H1 (cell line): ENCODE results near the gene CNIH1. TPM values are rescaled to one million over a fixed set of nuclear protein-coding genes. Genes with fewer than 3 reads are reported as not detected.
"Not testable (repeated sequence)": the region's sequence is repeated elsewhere in the genome, so short reads cannot be mapped to it uniquely, and the experiment has no call there.

ENCODE experiments used
- CTCF ChIA-PET: fragments of 300-600 bp; sonication (Branson Sonifier 250); formaldehyde crosslinking; loops from one replicate; lab custom pipeline; 2021; ENCODE audit not compliant: partially characterized antibody; lab: Charles Lee
- POLR2A ChIA-PET: fragments of 300-600 bp; sonication (Branson Sonifier 250); formaldehyde crosslinking; loops from one replicate; lab custom pipeline; 2021; ENCODE audit warnings: inconsistent platforms; ENCODE audit not compliant: partially characterized antibody; lab: Charles Lee
- DNase-seq, 2 experiments: peaks; one replicate each; pipeline versions ENCODE4 v3.0.0 to v3.0.0-alpha.2; 2010 to 2022; ENCODE audit warnings: low spot score in 2 of 2, low read depth in 1 of 2, mixed read lengths in 1 of 2
- FAIRE-seq: peaks from 2 replicates; lab custom pipeline; 2011; peaks lifted over from hg19 to GRCh38; lab: Jason Lieb, UNC
- H2AFZ ChIP-seq: 2 replicates; pipeline ENCODE4 v1.8.1; 2012; ENCODE audit warnings: low read length, inconsistent platforms
- H2AK5ac ChIP-seq: 2 replicates; pipeline ENCODE4 v1.6.1; 2013; ENCODE audit warnings: low read depth, low read length
- H2BK120ac ChIP-seq: replicated peaks from 2 replicates; pipeline ENCODE3; 2013; ENCODE audit warnings: low read depth, low read length, inconsistent platforms
- H2BK12ac ChIP-seq: 2 replicates; pipeline ENCODE4 v1.6.1; 2013; ENCODE audit warnings: low read depth, low read length
- H2BK15ac ChIP-seq: 2 replicates; pipeline ENCODE4 v1.6.1; 2013; ENCODE audit warnings: low read length
- H2BK20ac ChIP-seq: 2 replicates; pipeline ENCODE4 v1.6.1; 2013; ENCODE audit warnings: low read length
- H2BK5ac ChIP-seq: 2 replicates; pipeline ENCODE4 v1.6.1; 2013; ENCODE audit warnings: low read depth, low read length
- H3K14ac ChIP-seq: 2 replicates; pipeline ENCODE4 v1.6.1; 2013; ENCODE audit warnings: inconsistent platforms; ENCODE audit not compliant: insufficient read length
- H3K18ac ChIP-seq: 2 replicates; pipeline ENCODE4 v1.6.1; 2013; ENCODE audit warnings: low read length; ENCODE audit errors: extremely low read depth
- H3K23ac ChIP-seq: 2 replicates; pipeline ENCODE4 v1.6.1; 2013; ENCODE audit warnings: inconsistent platforms; ENCODE audit not compliant: insufficient read length
- H3K23me2 ChIP-seq: 2 replicates; pipeline ENCODE4 v1.6.1; 2013; ENCODE audit warnings: low read depth, low read length
- H3K27ac ChIP-seq: 2 replicates; pipeline ENCODE4 v1.6.1; 2011; ENCODE audit warnings: low read depth, low read length, inconsistent platforms
- H3K27me3 ChIP-seq, 4 experiments: replicated peaks in 1 of 4; 1 replicate in 1 of 4; 2 replicates in 3 of 4; pipeline versions ENCODE4 v1.6.1 to v1.8.1; 2011 to 2013; ENCODE audit warnings: low read length in 3 of 4, mild to moderate bottlenecking in 3 of 4, inconsistent platforms in 2 of 4, mixed read lengths in 2 of 4, moderate library complexity in 1 of 4; ENCODE audit not compliant: control insufficient read depth in 3 of 4, insufficient read depth in 3 of 4; ENCODE audit errors: extremely low read depth in 1 of 4
- H3K36me3 ChIP-seq, 4 experiments: 2 replicates each; pipeline versions ENCODE4 v1.6.1 to v1.8.1; 2011 to 2013; ENCODE audit warnings: mild to moderate bottlenecking in 4 of 4, low read length in 3 of 4, moderate library complexity in 2 of 4, control low read depth in 1 of 4, inconsistent platforms in 1 of 4; ENCODE audit not compliant: insufficient read depth in 4 of 4, control insufficient read depth in 2 of 4
- H3K4ac ChIP-seq: replicated peaks from 2 replicates; pipeline ENCODE3; 2013; ENCODE audit warnings: low read length, low read depth, mixed read lengths, inconsistent platforms; ENCODE audit not compliant: insufficient read length
- H3K4me1 ChIP-seq, 4 experiments: replicated peaks in 1 of 4; 1 replicate in 1 of 4; 2 replicates in 3 of 4; pipeline versions ENCODE4 v1.6.1 to v1.8.1; 2011 to 2013; ENCODE audit warnings: low read length in 3 of 4, inconsistent platforms in 2 of 4, mixed read lengths in 1 of 4; ENCODE audit not compliant: insufficient read depth in 4 of 4, control insufficient read depth in 3 of 4
- H3K4me2 ChIP-seq, 2 experiments: 2 replicates each; pipeline versions ENCODE4 v1.6.1 to v1.8.1; 2011 to 2013; ENCODE audit warnings: low read depth in 2 of 2, low read length in 2 of 2, control low read depth in 1 of 2, inconsistent platforms in 1 of 2, mild to moderate bottlenecking in 1 of 2; ENCODE audit not compliant: insufficient read depth in 1 of 2
- H3K4me3 ChIP-seq, 4 experiments: fragments of 200-600, 300-600 bp in 1 of 4; sonication (generic), shearing (Covaris generic), sonication (Bioruptor Twin) in 1 of 4; 2 replicates each; pipeline versions ENCODE4 v1.5.1 to v1.8.1; 2011 to 2016; ENCODE audit warnings: low read length in 4 of 4, low read depth in 3 of 4, control low read depth in 2 of 4, inconsistent platforms in 2 of 4, mild to moderate bottlenecking in 2 of 4, mixed read lengths in 1 of 4, moderate library complexity in 1 of 4; ENCODE audit not compliant: insufficient read depth in 2 of 4; ENCODE audit errors: extremely low read depth in 1 of 4
- H3K56ac ChIP-seq: replicated peaks from 2 replicates; pipeline ENCODE3; 2013; ENCODE audit warnings: low read depth, mild to moderate bottlenecking, mixed read lengths, low read length, inconsistent platforms; ENCODE audit not compliant: insufficient read length
- H3K79me1 ChIP-seq: 2 replicates; pipeline ENCODE4 v1.6.1; 2013; ENCODE audit warnings: low read depth, low read length, control low read depth
- H3K79me2 ChIP-seq, 2 experiments: 2 replicates each; pipeline versions ENCODE4 v1.6.1 to v1.8.1; 2012 to 2013; ENCODE audit warnings: low read length in 2 of 2, mild to moderate bottlenecking in 2 of 2, inconsistent platforms in 1 of 2; ENCODE audit not compliant: insufficient read depth in 2 of 2, control insufficient read depth in 1 of 2
- H3K9ac ChIP-seq, 4 experiments: replicated peaks in 1 of 4; 1 replicate in 1 of 4; 2 replicates in 3 of 4; pipeline versions ENCODE4 v1.6.1 to v1.8.1; 2011 to 2013; ENCODE audit warnings: low read depth in 3 of 4, low read length in 3 of 4, control low read depth in 2 of 4, mild to moderate bottlenecking in 2 of 4, moderate library complexity in 2 of 4, inconsistent platforms in 1 of 4; ENCODE audit errors: extremely low read depth in 1 of 4
- H3K9me3 ChIP-seq, 2 experiments: 2 replicates each; pipeline versions ENCODE4 v1.6.1 to v1.8.1; 2012 to 2013; ENCODE audit warnings: mild to moderate bottlenecking in 2 of 2, moderate library complexity in 2 of 2, control low read depth in 1 of 2, inconsistent platforms in 1 of 2, low read depth in 1 of 2, low read length in 1 of 2, mixed read lengths in 1 of 2; ENCODE audit not compliant: insufficient read depth in 2 of 2
- H4K20me1 ChIP-seq, 2 experiments: replicated peaks in 1 of 2; 2 replicates each; pipeline versions ENCODE3 to v1.8.1; 2011 to 2013; ENCODE audit warnings: inconsistent platforms in 2 of 2, low read length in 2 of 2, mild to moderate bottlenecking in 1 of 2; ENCODE audit not compliant: insufficient read depth in 2 of 2, control insufficient read depth in 1 of 2
- H4K5ac ChIP-seq: 2 replicates; pipeline ENCODE4 v1.6.1; 2013; ENCODE audit warnings: low read length, low read depth, mixed read lengths, inconsistent platforms; ENCODE audit not compliant: insufficient read length
- H4K8ac ChIP-seq: 2 replicates; pipeline ENCODE4 v1.8.0; 2013; ENCODE audit warnings: mild to moderate bottlenecking, moderate library complexity, low read length, inconsistent platforms; ENCODE audit not compliant: insufficient read depth; ENCODE audit errors: extremely low read depth
- H4K91ac ChIP-seq: replicated peaks from 2 replicates; pipeline ENCODE3; 2013; ENCODE audit warnings: low read length, mixed read lengths, inconsistent platforms; ENCODE audit not compliant: insufficient read length
- WGBS, 2 experiments: shearing (Covaris generic) in 1 of 2; methylation state at CpG; one replicate each; pipeline versions ENCODE4 v1.1.6 to v1.1.7; 2013 to 2015; ENCODE audit warnings: low lambda C conversion rate in 2 of 2, mixed read lengths in 2 of 2, inconsistent platforms in 1 of 2, low coverage in 1 of 2, missing lambda C conversion rate in 1 of 2; ENCODE audit not compliant: insufficient replicate concordance in 2 of 2, insufficient coverage in 1 of 2, insufficient read length in 1 of 2; ENCODE audit errors: extremely low coverage in 1 of 2, missing lambda C conversion rate in 1 of 2; 5-methylcytosine and 5-hydroxymethylcytosine counted together
- polyA plus RNA-seq, 7 experiments: library from polyadenylated mRNA; depleted of rRNA in 3 of 7; stranded (reverse) in 5 of 7; unstranded in 2 of 7; fragments of >200 nt in 5 of 7; fragments of 200-250 nt in 2 of 7; gene quantifications; 1 replicate in 5 of 7; 2 replicates in 1 of 7; 4 replicates in 1 of 7; pipeline versions ENCODE4 v1.2.1 to v1.2.3, GENCODE V29; 2011 to 2013; ENCODE audit warnings: missing spikeins in 2 of 7, mixed read lengths in 2 of 7
- total RNA-seq: library from RNA; stranded (reverse); fragmentation: NEBNext Ultra II Directional; extraction: Animal tissue kit (Norgen Biotek cat#: 25700); gene quantifications from 2 replicates; pipeline ENCODE4 v1.2.1, GENCODE V29; 2021

CNIH1 gene
- total and polyA plus RNA-seq, 2 of the 8 experiments (the other 6 are each of a cell fraction or from before 2014, with no cell fraction given): 119 to 333 TPM

DNA sequence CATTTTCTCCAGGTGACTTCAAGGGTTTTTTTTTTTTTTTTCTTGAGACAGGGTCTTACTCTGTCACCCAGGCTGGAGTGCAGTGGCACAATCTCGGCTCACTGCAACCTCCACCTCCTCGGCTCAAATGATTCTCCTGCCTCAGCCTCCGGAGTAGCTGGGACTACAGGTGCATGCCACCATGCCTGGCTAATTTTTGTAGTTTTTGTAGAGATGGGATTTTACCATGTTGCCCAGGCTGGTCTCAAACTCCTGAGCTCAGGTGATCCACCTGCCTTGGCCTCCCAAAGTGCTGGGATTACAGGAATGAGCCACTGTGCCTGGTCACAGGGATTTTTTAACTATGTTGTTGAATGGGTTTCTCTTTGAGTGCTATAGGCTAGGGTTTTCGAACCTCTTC lies 3.2 kb downstream of the CNIH1 start:
- CTCF ChIA-PET: interaction anchor here (1.1 to 1.3 kb wide), 2 partner anchors 9 to 17 kb away, joined by 5 to 6 read pairs; no protein-coding TSS in a partner anchor
- H3K18ac ChIP-seq, H3K27me3 ChIP-seq, H3K4me3 ChIP-seq, H3K27ac ChIP-seq, H2BK20ac ChIP-seq, H3K23me2 ChIP-seq, H3K4me1 ChIP-seq, H2BK15ac ChIP-seq, H4K20me1 ChIP-seq, H4K5ac ChIP-seq, H3K4ac ChIP-seq, FAIRE-seq, H3K36me3 ChIP-seq, H4K8ac ChIP-seq, H3K79me1 ChIP-seq, H2BK5ac ChIP-seq, H3K9ac ChIP-seq, H3K9me3 ChIP-seq, H3K14ac ChIP-seq, H4K91ac ChIP-seq, H2BK120ac ChIP-seq, DNase-seq, H3K23ac ChIP-seq, H3K4me2 ChIP-seq, H3K56ac ChIP-seq, H2AFZ ChIP-seq, H2BK12ac ChIP-seq, H2AK5ac ChIP-seq: not testable (repeated sequence)
- POLR2A ChIA-PET: interaction anchor here (0.6 to 1.8 kb wide), 6 partner anchors 9 to 75 kb away, joined by 3 to 5 read pairs (median 4); no protein-coding TSS in a partner anchor
- whole genome bisulfite sequencing, 2 experiments: 89% methylated on average over 4 of the region's 4 CpGs; no CpG with 5 or more reads in 1 of the 2 experiments
- H3K79me2 ChIP-seq: peaks cover 31 to 77% of the 10 kb centered on the region in 2 experiments
